ENCODE measurements around the gene TYRP1. TPM values are rescaled to one million over a fixed set of nuclear protein-coding genes. Genes with fewer than 3 reads are reported as not detected.

Gene TYRP1
- total RNA-seq (2014; rRNA removed; shearing (Covaris generic)): not detected in 2 replicates
- total RNA-seq (2022): not detected in 2 replicates
- not detected for Bru-seq, nascent RNA
- BruChase-seq, experiment 1, labeled RNA remaining after a 6-hour chase: not detected
- BruChase-seq, experiment 2, labeled RNA remaining after a 2-hour chase: not detected
- long read RNA-seq: 0 reads

GRCh38 chr9:12693141-12693540 lies at the start of gene TYRP1:
Gene TYRP1, plus strand, starts transcription at chr9:12693385. Its CDS starts 612 bp downstream, at chr9:12693997.
- no peaks in the 10 kb centered on the region for H3K79me2 ChIP-seq (ENCODE audit: insufficient read depth, low read depth, low read length)
- no peak within 1 kb of the TSS for H3K4me3 ChIP-seq (ENCODE audit: low read depth, low read length, poor library complexity, severe bottlenecking)
- TF ChIP-seq CTCF (conservative IDR thresholded peaks at IDR 0.05; ENCODE audit: low read length) (no peak), EZH2phosphoT487 (IDR thresholded peaks at IDR 0.05; ENCODE audit: borderline replicate concordance, low read depth, low read length) (no peak)
- H3K4me2 ChIP-seq (ENCODE audit: low read length): no peak within 1 kb of the TSS
- BruUV-seq (replicated peaks): no TSS peak
- no peaks in the 10 kb centered on the region for H3K36me3 ChIP-seq (ENCODE audit: insufficient read depth, low read length)
- no peak within 1 kb of the TSS for H2AFZ ChIP-seq (ENCODE audit: low read length)
- no peaks in the 10 kb centered on the region for H3K4me1 ChIP-seq (ENCODE audit: insufficient read depth, low read length, poor library complexity, severe bottlenecking)
- intact Hi-C loops (cut with micrococcal nuclease; ENCODE audit: unreplicated experiment): no loop called here
- CTCF ChIA-PET (ENCODE audit: unreplicated experiment): no interaction called here
- no peak for DNase-seq (ENCODE audit: low spot score)
- no peaks in the 10 kb centered on the region for H3K9me3 ChIP-seq (ENCODE audit: low read length)
- H3K27ac ChIP-seq (ENCODE audit: low read depth, low read length, poor library complexity, severe bottlenecking): no peak within 1 kb of the TSS
- no peaks in the 10 kb centered on the region for H3K9me2 ChIP-seq (ENCODE audit: insufficient read depth, low read length)
- POLR2A ChIA-PET: no interaction called here
- H4K20me1 ChIP-seq (ENCODE audit: insufficient read depth, low read length): no peaks in the 10 kb centered on the region

- CTCF ChIA-PET (ENCODE audit: unreplicated experiment): no interaction called here
- no peaks in the 10 kb centered on the region for H3K36me3 ChIP-seq (ENCODE audit: insufficient read depth, low read length)
- H2AFZ ChIP-seq (ENCODE audit: low read length): no peak overlapping the region
- BruUV-seq (replicated peaks): no TSS peak
- DNase-seq (ENCODE audit: low spot score): no peak
- intact Hi-C loops (cut with micrococcal nuclease; ENCODE audit: unreplicated experiment): no loop called here
- TF ChIP-seq EZH2phosphoT487 (IDR thresholded peaks at IDR 0.05; ENCODE audit: borderline replicate concordance, low read depth, low read length): no peak
- TF ChIP-seq CTCF (conservative IDR thresholded peaks at IDR 0.05; ENCODE audit: low read length): no peak
- H3K79me2 ChIP-seq (ENCODE audit: insufficient read depth, low read depth, low read length): no peaks in the 10 kb centered on the region
- H3K4me2 ChIP-seq (ENCODE audit: low read length): no peak overlapping the region
- no peak overlapping the region for H3K4me3 ChIP-seq (ENCODE audit: low read depth, low read length, poor library complexity, severe bottlenecking)
- no peaks in the 10 kb centered on the region for H3K9me2 ChIP-seq (ENCODE audit: insufficient read depth, low read length)
- POLR2A ChIA-PET: interaction anchor here (0.7 kb wide), 1 partner anchor 908 kb away, joined by 3 read pairs; no protein-coding TSS in a partner anchor
- no peaks in the 10 kb centered on the region for H3K4me1 ChIP-seq (ENCODE audit: insufficient read depth, low read length, poor library complexity, severe bottlenecking)
- no peaks in the 10 kb centered on the region for H3K9me3 ChIP-seq (ENCODE audit: low read length)
- no peak overlapping the region for H3K27ac ChIP-seq (ENCODE audit: low read depth, low read length, poor library complexity, severe bottlenecking)
- H4K20me1 ChIP-seq (ENCODE audit: insufficient read depth, low read length): no peaks in the 10 kb centered on the region
Observed at GRCh38 chr9:12643686-12644085, 49.5 kb upstream of the TYRP1 start.

- H3K36me3 ChIP-seq (ENCODE audit: insufficient read depth, low read length): no peaks in the 10 kb centered on the region
- no peak for TF ChIP-seq CTCF (conservative IDR thresholded peaks at IDR 0.05; ENCODE audit: low read length)
- TF ChIP-seq EZH2phosphoT487 (IDR thresholded peaks at IDR 0.05; ENCODE audit: borderline replicate concordance, low read depth, low read length): no peak
- no peaks in the 10 kb centered on the region for H4K20me1 ChIP-seq (ENCODE audit: insufficient read depth, low read length)
- no peak overlapping the region for H3K27ac ChIP-seq (ENCODE audit: low read depth, low read length, poor library complexity, severe bottlenecking)
- no peaks in the 10 kb centered on the region for H3K9me3 ChIP-seq (ENCODE audit: low read length)
- POLR2A ChIA-PET: no interaction called here
- intact Hi-C loops (cut with micrococcal nuclease; ENCODE audit: unreplicated experiment): no loop called here
- no TSS peak for BruUV-seq (replicated peaks)
- H3K79me2 ChIP-seq (ENCODE audit: insufficient read depth, low read depth, low read length): no peaks in the 10 kb centered on the region
- no peak overlapping the region for H2AFZ ChIP-seq (ENCODE audit: low read length)
- no peak for DNase-seq (ENCODE audit: low spot score)
- CTCF ChIA-PET (ENCODE audit: unreplicated experiment): no interaction called here
- no peaks in the 10 kb centered on the region for H3K9me2 ChIP-seq (ENCODE audit: insufficient read depth, low read length)
- H3K4me3 ChIP-seq (ENCODE audit: low read depth, low read length, poor library complexity, severe bottlenecking): no peak overlapping the region
- no peak overlapping the region for H3K4me2 ChIP-seq (ENCODE audit: low read length)
- H3K4me1 ChIP-seq (ENCODE audit: insufficient read depth, low read length, poor library complexity, severe bottlenecking): no peaks in the 10 kb centered on the region
Observed at GRCh38 chr9:12648925-12649324, 44.3 kb upstream of the TYRP1 start.
